ACC112 (cell line): ENCODE measurements around the gene DNAH2.
"Not testable (repeated sequence)": the region's sequence is repeated elsewhere in the genome, so short reads cannot be mapped to it uniquely, and the experiment has no call there.

ENCODE experiments used
- H2AFZ ChIP-seq: fragments of 200-600 bp; sonication (generic); one replicate; pipeline ENCODE4 v1.6.0; 2017; ENCODE audit warnings: antibody characterized with exemption, low read length; ENCODE audit not compliant: unreplicated experiment
- H3K27ac ChIP-seq: fragments of 200-600 bp; sonication (generic); 2 replicates; pipeline ENCODE4 v1.5.1; 2014; ENCODE audit warnings: low read depth, mild to moderate bottlenecking, antibody characterized with exemption, low read length, moderate library complexity
- H3K27me3 ChIP-seq: fragments of 200-600 bp; sonication (generic); 2 replicates; pipeline ENCODE4 v1.6.1; 2014; ENCODE audit warnings: mild to moderate bottlenecking, antibody characterized with exemption, low read length, moderate library complexity, mixed read lengths; ENCODE audit not compliant: insufficient read depth
- H3K36me3 ChIP-seq: fragments of 200-600 bp; sonication (generic); 2 replicates; pipeline ENCODE4 v1.6.1; 2016; ENCODE audit warnings: mild to moderate bottlenecking, antibody characterized with exemption, low read length, moderate library complexity, mixed read lengths; ENCODE audit not compliant: insufficient read depth
- H3K4me1 ChIP-seq: fragments of 200-600 bp; sonication (generic); one replicate; pipeline ENCODE4 v1.6.1; 2016; ENCODE audit warnings: low read length, mixed read lengths; ENCODE audit not compliant: insufficient read depth, unreplicated experiment, control insufficient read depth
- H3K4me3 ChIP-seq: fragments of 200-600 bp; sonication (generic); 2 replicates; pipeline ENCODE4 v1.5.1; 2014; ENCODE audit warnings: mild to moderate bottlenecking, low read depth, low read length
- H3K79me2 ChIP-seq: fragments of 200-600 bp; sonication (generic); one replicate; pipeline ENCODE4 v1.6.0; 2016; ENCODE audit warnings: low read length; ENCODE audit not compliant: control insufficient read depth, unreplicated experiment, insufficient read depth

Gene DNAH2

DNA sequence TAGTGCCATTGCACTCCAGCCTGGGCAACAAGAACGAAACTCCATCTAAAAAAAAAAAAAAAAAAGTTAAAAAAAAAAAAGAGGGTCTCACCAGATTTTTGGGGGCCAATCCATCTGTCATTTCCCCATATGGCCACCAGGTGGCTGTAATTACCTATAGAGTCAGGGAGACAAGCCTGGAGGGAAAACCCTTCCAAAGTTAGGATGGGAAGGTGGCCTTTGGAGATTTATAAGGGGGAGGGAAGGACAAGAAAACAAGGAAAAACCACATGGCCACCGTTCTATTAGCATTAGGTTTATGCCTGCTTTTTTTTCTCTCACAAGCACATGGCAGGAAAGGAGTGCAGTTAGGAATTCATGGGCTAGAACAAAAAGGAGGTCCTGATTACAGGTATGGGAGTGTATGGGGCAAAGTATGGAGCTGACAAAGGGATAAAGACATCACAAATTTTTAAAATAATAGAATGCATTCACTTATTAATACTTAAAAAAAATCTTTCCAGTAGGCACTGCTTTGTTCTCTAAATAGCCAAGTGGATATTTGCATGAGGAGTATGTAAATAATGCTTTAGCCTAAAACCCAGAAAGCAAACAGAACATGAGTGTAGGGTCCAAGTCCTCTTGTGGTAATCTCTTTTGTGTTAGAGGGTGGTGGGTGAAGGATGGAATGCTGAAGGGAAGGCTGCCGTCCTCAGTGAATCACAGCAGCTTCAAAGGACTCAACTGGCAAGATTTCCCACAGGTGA lies 145.3 kb downstream of the DNAH2 start:
- Histone ChIP-seq H2AFZ (no peak overlapping the region), H3K79me2 (peaks cover 12% of the 10 kb centered on the region), H3K27ac (no peak overlapping the region), H3K27me3 (no peaks in the 10 kb centered on the region), H3K4me3 (no peak overlapping the region), H3K4me1 (peaks cover 12% of the 10 kb centered on the region), H3K36me3 (peaks cover 17% of the 10 kb centered on the region)

DNA sequence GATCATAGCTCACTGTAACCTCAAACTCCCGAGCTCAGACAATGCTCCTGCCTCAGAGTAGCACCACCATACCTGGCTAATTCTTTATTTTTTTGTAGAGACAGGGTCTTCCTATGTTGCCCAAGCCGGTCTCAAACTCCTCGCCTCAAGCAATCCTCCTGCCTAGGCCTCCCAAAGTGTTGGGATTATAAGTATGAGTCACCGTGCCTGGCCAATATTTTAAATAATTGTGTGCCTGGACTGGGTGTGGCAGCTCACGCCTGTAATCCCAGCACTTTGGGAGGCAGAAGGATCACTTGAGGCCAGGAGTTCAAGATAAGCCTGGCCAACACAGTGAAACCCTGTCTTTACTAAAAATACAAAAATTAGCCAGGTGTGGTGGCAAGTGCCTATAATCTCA lies 146.8 kb downstream of the DNAH2 start:
- H3K36me3 ChIP-seq, result peaks cover 23% of the 10 kb centered on the region
- H3K27ac ChIP-seq, H3K27me3 ChIP-seq, H3K4me3 ChIP-seq, H3K79me2 ChIP-seq, H2AFZ ChIP-seq, H3K4me1 ChIP-seq: not testable (repeated sequence)

DNA sequence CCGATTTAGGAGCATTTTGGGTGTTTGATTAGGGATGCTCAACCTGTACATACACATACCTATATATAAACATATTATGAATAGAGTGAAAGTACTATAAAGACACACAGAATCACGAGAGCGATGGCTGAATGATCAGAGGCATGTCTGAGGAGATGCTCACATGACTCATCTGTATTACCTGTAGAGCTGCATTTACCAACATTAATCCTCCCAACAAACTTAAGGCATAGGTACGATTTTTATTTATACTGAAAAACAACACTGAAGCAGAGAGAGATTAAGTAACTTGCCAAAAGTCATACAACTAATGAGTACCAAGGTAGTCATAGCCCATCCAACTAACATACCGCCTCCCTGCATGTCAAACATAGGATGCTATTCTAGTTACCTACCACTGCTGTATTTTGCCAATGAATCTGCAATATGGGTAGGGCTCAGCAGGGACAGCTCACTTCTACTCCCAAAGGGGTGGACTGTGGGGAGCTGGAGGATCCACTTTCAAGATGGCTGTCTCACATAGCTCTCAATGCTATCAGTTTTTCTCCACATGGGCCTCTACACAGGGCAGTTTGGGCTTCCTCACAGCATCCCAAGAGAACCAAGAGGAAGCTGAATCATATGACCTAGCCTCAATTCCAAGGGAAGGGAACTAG lies 147.6 kb downstream of the DNAH2 start:
- H3K27me3 ChIP-seq, result no peaks in the 10 kb centered on the region
- H2AFZ ChIP-seq, result no peak overlapping the region
- H3K4me1 ChIP-seq, result peaks cover 4% of the 10 kb centered on the region
- peaks cover 23% of the 10 kb centered on the region for H3K36me3 ChIP-seq
- no peak overlapping the region for H3K4me3 ChIP-seq
- no peaks in the 10 kb centered on the region for H3K79me2 ChIP-seq
- no peak overlapping the region for H3K27ac ChIP-seq

DNA sequence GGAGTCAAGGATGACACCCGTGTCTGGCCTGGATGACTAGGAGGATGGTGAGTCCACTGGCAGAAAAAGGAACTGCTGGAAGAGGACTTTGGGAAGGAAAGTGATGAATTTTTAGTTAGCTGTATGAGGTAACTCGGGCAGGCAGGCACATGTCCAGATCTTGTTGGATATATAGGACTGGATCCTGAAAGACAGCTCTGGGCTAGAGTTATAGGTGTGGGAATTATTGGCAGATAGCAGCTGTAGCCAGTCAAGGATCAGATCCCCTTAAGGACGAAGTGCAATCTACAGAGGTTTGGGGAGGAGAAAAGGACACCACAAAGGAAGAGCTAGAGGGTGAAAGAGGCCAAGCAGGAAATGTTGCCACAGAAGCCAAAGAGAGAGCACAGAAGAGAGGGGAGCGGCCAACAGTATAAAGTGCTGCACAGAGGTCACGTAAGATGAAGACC lies 150.4 kb downstream of the DNAH2 start:
- Histone ChIP-seq H3K4me1 (peaks cover 4% of the 10 kb centered on the region), H2AFZ (no peak overlapping the region), H3K27ac (no peak overlapping the region), H3K4me3 (no peak overlapping the region), H3K27me3 (no peaks in the 10 kb centered on the region), H3K36me3 (peaks cover 27% of the 10 kb centered on the region), H3K79me2 (no peaks in the 10 kb centered on the region)

DNA sequence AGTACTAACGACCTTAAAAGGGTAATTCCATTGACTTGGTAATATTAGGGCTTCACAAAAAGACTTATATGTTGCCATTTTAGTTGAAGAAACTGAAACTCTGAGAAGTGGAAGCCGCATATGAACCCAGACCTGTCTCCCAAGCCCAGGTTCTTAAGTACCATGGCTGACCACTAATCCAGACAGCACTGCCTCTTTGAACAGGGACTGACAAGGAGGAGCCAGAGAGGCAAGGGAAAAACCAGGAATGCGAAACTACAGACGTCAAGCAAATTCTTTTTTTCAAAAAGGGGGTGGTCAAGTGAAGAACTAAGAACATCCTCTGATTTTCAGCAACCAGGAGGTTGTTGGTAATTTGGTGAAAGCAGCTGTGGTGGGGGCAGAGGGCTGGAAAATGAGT lies 155.5 kb downstream of the DNAH2 start:
- no peaks in the 10 kb centered on the region for H3K4me1 ChIP-seq
- H3K4me3 ChIP-seq, result no peak overlapping the region
- H3K27me3 ChIP-seq, result no peaks in the 10 kb centered on the region
- no peak overlapping the region for H3K27ac ChIP-seq
- H3K79me2 ChIP-seq, result no peaks in the 10 kb centered on the region
- H3K36me3 ChIP-seq, result peaks cover 10% of the 10 kb centered on the region
- H2AFZ ChIP-seq, result no peak overlapping the region

DNA sequence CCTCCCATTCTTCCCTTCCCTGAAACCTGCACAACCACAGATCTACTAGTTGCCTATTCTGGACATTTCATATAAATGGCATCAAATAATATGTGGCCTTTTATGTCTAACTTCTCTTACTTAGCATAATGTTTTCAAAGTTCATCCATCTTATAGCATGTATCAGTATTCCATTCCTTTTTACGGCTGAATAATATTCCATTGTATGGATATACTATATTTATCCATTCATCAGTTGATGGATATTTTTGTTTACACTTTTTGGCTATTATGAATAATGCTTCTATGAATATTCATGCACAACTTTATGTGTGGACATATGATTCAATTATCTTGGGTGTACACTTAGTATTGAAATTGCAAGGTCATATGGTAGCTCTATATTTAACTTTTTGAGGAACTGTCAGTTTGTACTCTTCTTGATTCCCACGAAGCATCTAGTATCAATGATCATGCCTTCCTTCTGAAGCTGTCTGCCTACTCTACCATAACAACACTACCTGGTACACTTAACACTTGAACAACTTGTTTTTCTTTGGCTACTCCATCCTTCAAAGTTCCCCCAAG lies 158.3 kb downstream of the DNAH2 start:
- H3K36me3 ChIP-seq, result peaks cover 10% of the 10 kb centered on the region
- no peaks in the 10 kb centered on the region for H3K79me2 ChIP-seq
- no peak overlapping the region for H2AFZ ChIP-seq
- no peak overlapping the region for H3K27ac ChIP-seq
- H3K4me3 ChIP-seq, result no peak overlapping the region
- H3K4me1 ChIP-seq, result peaks cover 4% of the 10 kb centered on the region
- H3K27me3 ChIP-seq, result no peaks in the 10 kb centered on the region

DNA sequence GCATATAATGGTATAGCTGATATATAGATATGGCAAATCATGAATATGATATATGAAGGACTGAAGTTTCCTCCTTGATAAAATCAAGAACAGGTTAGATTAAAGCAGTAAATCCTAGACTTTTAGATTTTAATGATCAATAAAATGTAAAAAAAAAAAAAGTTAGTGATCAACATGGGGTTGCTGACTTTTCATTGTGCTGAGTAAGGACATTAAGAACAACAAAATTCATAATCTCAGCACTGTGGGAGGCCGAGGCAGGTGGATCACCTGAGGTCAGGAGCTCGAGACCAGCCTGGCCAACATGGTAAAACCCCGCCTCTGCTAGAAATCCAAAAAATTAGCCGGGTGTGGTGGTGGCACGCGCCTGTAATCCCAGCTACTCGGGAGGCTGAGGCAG lies 160.7 kb downstream of the DNAH2 start:
- H2AFZ ChIP-seq, result no peak overlapping the region
- H3K79me2 ChIP-seq, result no peaks in the 10 kb centered on the region
- peaks cover 6% of the 10 kb centered on the region; the same call in 1 of the 2 replicates for H3K36me3 ChIP-seq
- H3K4me1 ChIP-seq, result peaks cover 26% of the 10 kb centered on the region
- no peak overlapping the region for H3K27ac ChIP-seq
- H3K27me3 ChIP-seq, result no peaks in the 10 kb centered on the region
- no peak overlapping the region for H3K4me3 ChIP-seq

DNA sequence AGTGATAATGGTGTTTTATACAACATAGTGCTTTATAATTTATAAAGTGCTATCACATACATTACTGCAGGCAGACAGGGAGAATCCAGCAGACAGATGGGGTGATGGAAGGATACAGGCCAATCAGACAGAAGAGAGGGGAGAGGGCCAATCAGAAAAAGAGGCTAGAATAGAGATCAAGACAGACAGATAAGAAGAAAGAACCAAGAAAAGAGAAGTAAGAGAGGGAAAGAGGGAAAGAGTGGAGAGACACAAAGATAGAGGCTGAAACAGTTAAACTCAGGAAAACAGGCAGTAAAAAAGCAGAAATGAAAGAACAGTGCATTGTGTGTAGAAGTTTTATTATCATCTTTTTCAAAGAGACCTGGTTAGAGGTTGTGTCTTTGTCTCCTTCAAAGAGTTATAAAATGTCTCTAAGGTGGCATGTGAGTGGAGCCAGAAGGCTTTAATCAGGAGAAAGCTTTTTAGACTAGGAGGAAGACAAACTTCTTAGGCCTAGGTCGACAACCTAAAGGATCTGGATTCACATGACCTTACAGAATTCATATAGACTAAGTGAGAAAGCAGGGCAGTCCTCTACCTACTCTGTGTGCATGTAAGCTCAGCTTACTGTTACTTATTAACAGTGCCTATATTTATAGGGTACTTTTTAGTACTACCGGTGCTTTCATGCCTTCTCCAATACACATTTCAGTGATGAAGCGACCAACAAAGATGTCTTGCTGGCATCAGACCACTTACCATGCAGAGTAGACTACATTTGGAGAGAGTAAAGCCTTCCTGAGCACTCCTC lies 162.7 kb downstream of the DNAH2 start:
- H3K79me2 ChIP-seq, result no peaks in the 10 kb centered on the region
- peaks cover 32% of the 10 kb centered on the region for H3K4me1 ChIP-seq
- H3K36me3 ChIP-seq, result peaks cover 6% of the 10 kb centered on the region; the same call in 1 of the 2 replicates
- H3K27ac ChIP-seq, result no peak overlapping the region
- H2AFZ ChIP-seq, result no peak overlapping the region
- no peak overlapping the region for H3K4me3 ChIP-seq
- H3K27me3 ChIP-seq, result no peaks in the 10 kb centered on the region

DNA sequence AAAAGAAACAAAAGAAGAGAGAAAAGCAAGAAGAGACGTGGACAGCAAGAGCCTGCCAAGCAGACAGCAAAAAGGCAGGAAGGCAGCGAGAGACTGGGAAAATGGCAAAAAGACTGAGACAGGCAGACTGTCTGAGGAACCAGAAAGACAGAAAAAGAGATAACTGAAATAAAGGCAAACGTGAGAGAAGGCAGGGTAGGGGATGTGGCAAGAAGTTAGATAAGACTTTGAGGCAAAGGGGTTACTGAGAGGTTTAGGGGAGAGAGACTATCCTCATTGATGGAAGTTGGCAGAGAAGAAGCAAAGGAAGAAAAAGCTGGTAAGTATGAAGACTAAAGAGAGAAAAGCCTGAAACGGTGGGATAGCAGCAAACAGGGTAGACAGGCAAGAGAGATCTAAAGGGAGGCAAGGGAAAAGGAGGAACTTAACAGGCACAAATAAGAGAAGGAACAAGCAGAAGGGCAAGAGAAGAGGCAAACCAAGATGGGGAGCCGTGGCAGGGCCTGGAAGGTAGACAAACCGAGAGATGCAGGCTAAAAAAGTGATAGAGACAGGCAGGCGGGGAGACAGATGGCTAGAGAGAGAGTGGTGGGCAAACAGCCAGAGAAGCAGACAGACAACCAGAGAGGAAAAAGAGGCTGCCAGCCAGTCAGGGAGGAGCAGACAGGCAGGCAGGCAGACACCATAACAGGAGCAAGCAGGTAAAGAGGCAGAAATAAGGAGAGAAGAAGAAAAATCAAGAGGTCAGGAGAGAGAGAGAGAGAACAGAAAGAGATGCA lies 163.9 kb downstream of the DNAH2 start:
- no peak overlapping the region for H3K4me3 ChIP-seq

DNA sequence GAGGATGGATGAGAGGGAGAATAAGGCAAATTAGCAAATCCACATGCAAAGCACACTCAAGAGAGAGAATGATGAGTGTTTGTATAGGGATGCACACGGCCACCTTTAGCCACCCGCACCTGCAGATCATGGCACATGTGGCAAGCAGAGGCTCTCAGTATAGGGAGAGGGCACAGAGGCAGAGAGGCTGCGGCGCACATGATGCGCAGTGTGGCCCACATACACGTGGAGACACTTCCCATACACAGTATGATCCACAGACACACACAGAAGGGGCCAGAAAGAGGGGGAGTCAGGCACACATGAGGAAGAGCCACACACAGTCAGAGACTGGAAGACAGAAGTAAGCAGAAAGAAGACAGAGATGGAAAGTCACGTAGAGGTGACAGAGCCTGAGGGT lies 164.5 kb downstream of the DNAH2 start:
- no peak overlapping the region for H3K27ac ChIP-seq
- no peaks in the 10 kb centered on the region for H3K27me3 ChIP-seq
- H3K36me3 ChIP-seq, result 0 out of 2 replicates have a peak, but pooled peaks cover 6% of the 10 kb centered on the region
- H3K4me3 ChIP-seq, result no peak overlapping the region
- H3K79me2 ChIP-seq, result peaks cover 9% of the 10 kb centered on the region
- H2AFZ ChIP-seq, result no peak overlapping the region
- peaks cover 32% of the 10 kb centered on the region for H3K4me1 ChIP-seq

More for the DNA sequence above, 163.9 kb downstream of the DNAH2 start:
- no peak overlapping the region for H2AFZ ChIP-seq
- peaks cover 32% of the 10 kb centered on the region for H3K4me1 ChIP-seq
- 0 out of 2 replicates have a peak, but pooled peaks cover 6% of the 10 kb centered on the region for H3K36me3 ChIP-seq
- H3K27me3 ChIP-seq, result no peaks in the 10 kb centered on the region
- H3K27ac ChIP-seq, result no peak overlapping the region
- H3K79me2 ChIP-seq, result peaks cover 9% of the 10 kb centered on the region
